Activated B cell treated with CpG ODN at 0.5 μM for 24 hours (primary cell): ENCODE results near the gene ARHGAP15. TPM values are rescaled to one million over a fixed set of nuclear protein-coding genes. Genes with fewer than 3 reads are reported as not detected.

Experiments
- ATAC-seq: fragments of 200-7000 bp; cut with Tn5 transposase; one replicate; pipeline ENCODE4 v1.10.0; 2021; ENCODE audit warnings: low read depth, mild to moderate bottlenecking, moderate library complexity
- CTCF ChIA-PET: fragments of 350-600 bp; sonication (Branson Sonifier 250); formaldehyde crosslinking; loops from one replicate; lab custom pipeline; 2021; ENCODE audit warnings: antibody characterized with exemption; lab: Charles Lee
- POLR2A ChIA-PET: fragments of 350-600 bp; sonication (Branson Sonifier 250); formaldehyde crosslinking; loops from one replicate; lab custom pipeline; 2021; ENCODE audit warnings: antibody characterized with exemption; lab: Charles Lee
- DNase-seq: peaks from one replicate; pipeline ENCODE4 v3.0.0; 2022
- H3K27ac Mint-ChIP-seq: one replicate; pipeline ENCODE4 v1.8.0; 2020; ENCODE audit warnings: mixed read lengths
- H3K27me3 Mint-ChIP-seq: one replicate; pipeline ENCODE4 v1.8.0; 2021; ENCODE audit warnings: mixed read lengths
- H3K36me3 Mint-ChIP-seq: one replicate; pipeline ENCODE4 v1.8.0; 2021; ENCODE audit warnings: low read depth, mixed read lengths
- H3K4me1 Mint-ChIP-seq: one replicate; pipeline ENCODE4 v1.8.0; 2021; ENCODE audit warnings: mixed read lengths
- H3K4me3 Mint-ChIP-seq: one replicate; pipeline ENCODE4 v1.8.0; 2020; ENCODE audit warnings: mild to moderate bottlenecking, mixed read lengths
- H3K9me3 Mint-ChIP-seq: one replicate; pipeline ENCODE4 v1.8.0; 2020; ENCODE audit warnings: mixed read lengths
- intact Hi-C: fragments of 100-400 bp; cut with micrococcal nuclease; formaldehyde crosslinking; loops from one replicate; pipeline ENCODE4 v1.15.1; 2024
- total RNA-seq: library from RNA; stranded (reverse); gene quantifications from 2 replicates; pipeline ENCODE4 v1.2.3, GENCODE V29; 2022
- TF ChIP-seq, protein P1 (sequence below): fragments of 200-600 bp; IDR thresholded peaks from one replicate; pipeline ENCODE4 v1.8.0; 2022; ENCODE audit warnings: antibody characterized with exemption, mild to moderate bottlenecking

ARHGAP15 gene
- total RNA-seq, 1 donor from 2014 or later, result 112 TPM

DNA sequence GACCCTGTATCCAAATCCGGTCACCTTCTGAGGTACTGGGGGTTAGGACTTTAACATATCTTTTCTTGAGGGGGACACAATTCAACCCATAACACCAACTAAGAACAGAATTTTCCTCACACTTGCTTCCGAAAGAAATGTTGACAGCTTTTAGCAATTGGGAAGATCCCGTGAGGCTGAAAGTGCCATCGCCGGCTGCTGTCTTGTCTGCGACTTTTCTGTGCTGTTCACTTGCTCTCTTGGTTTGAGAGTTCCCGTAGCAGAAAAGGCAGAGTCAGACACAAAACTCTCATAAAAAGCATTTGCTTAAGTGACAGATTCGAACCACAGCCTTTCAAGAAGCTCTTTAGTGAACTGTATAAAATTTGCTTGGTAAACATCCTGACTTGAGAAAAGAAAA, 253.4 kb downstream of the ARHGAP15 start:
- Mint-ChIP-seq H3K9me3 (no peaks in the 10 kb centered on the region), H3K27ac (no peak overlapping the region), H3K36me3 (peaks cover 28% of the 10 kb centered on the region), H3K4me3 (no peak overlapping the region), H3K27me3 (no peaks in the 10 kb centered on the region), H3K4me1 (no peaks in the 10 kb centered on the region)
- ATAC-seq (no peak), DNase-seq (no peak)
- ChIA-PET CTCF (no interaction called here), POLR2A (no interaction called here)
- TF ChIP-seq, protein P1, sequence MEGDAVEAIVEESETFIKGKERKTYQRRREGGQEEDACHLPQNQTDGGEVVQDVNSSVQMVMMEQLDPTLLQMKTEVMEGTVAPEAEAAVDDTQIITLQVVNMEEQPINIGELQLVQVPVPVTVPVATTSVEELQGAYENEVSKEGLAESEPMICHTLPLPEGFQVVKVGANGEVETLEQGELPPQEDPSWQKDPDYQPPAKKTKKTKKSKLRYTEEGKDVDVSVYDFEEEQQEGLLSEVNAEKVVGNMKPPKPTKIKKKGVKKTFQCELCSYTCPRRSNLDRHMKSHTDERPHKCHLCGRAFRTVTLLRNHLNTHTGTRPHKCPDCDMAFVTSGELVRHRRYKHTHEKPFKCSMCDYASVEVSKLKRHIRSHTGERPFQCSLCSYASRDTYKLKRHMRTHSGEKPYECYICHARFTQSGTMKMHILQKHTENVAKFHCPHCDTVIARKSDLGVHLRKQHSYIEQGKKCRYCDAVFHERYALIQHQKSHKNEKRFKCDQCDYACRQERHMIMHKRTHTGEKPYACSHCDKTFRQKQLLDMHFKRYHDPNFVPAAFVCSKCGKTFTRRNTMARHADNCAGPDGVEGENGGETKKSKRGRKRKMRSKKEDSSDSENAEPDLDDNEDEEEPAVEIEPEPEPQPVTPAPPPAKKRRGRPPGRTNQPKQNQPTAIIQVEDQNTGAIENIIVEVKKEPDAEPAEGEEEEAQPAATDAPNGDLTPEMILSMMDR, result no peak
- intact Hi-C loops, result no loop called here

DNA sequence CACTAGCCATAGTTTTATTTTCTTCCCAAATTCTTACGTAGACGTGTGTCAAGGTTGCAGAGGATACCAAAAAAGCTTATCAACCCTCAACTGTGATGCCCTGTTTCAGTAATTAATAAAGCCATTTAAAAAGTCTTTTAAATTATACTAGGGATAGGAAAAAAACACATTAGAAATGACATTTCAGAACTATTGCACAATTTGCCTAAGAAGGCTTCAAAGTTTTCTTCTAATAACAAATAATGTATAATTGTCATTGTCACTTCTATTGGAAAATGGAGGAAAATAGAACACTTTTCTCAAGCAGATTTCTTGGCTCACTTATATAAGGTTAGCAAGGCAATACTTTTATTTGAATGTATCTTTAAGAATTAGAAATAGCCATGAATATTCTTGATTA, 253.8 kb downstream of the ARHGAP15 start:
- TF ChIP-seq, protein P1, result no peak
- H3K4me3 Mint-ChIP-seq, result no peak overlapping the region
- no peaks in the 10 kb centered on the region for H3K9me3 Mint-ChIP-seq
- intact Hi-C loops, result no loop called here
- ATAC-seq, result no peak
- ChIA-PET POLR2A (no interaction called here), CTCF (no interaction called here)
- no peaks in the 10 kb centered on the region for H3K4me1 Mint-ChIP-seq
- H3K36me3 Mint-ChIP-seq, result peaks cover 28% of the 10 kb centered on the region
- DNase-seq, result no peak
- H3K27ac Mint-ChIP-seq, result no peak overlapping the region
- H3K27me3 Mint-ChIP-seq, result no peaks in the 10 kb centered on the region

DNA sequence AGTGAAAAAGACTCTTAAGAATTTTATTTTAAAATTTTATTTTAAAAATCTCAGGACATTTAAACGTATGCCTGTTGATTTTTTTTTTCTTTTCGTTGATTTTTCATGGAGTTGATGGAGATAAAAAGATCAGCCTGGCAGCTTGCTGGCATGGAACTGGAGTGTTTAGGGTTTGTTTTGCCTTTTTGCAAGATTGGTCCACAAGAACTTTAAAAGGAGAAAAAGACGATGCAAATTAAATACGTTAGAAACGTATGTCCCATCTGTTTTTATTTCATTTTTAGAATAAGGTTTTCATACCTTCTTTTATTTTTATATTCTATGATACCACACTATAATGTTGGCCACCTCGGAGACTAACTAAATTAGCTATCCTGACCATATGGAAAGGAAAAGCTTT, 254.9 kb downstream of the ARHGAP15 start:
- H3K27ac Mint-ChIP-seq, result no peak overlapping the region
- no peak overlapping the region for H3K4me3 Mint-ChIP-seq
- no peaks in the 10 kb centered on the region for H3K4me1 Mint-ChIP-seq
- intact Hi-C loops, result no loop called here
- TF ChIP-seq, protein P1, result no peak
- no peak for ATAC-seq
- CTCF ChIA-PET, result no interaction called here
- H3K36me3 Mint-ChIP-seq, result peaks cover 23% of the 10 kb centered on the region
- H3K27me3 Mint-ChIP-seq, result no peaks in the 10 kb centered on the region
- no peak for DNase-seq
- no peaks in the 10 kb centered on the region for H3K9me3 Mint-ChIP-seq
- POLR2A ChIA-PET, result no interaction called here

DNA sequence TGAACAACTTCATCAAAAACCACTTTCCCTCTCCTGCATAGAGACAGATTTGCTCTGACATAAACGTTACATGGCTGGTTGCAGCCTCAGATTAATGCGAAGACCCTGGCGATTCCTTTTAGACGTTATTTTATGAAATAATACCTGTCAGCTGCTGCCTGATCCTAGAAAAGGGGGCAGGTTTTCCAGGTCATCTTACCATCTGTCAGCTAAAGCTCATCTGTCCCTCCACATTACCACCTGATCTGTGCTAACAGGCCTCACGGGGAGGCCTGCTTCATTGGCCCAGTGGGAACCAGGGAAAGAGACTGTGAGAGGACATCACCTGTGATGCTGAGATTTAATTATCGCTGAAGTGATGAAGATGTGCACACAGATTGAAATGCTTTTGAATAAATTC, 261.0 kb downstream of the ARHGAP15 start:
- no peaks in the 10 kb centered on the region for H3K4me1 Mint-ChIP-seq

DNA sequence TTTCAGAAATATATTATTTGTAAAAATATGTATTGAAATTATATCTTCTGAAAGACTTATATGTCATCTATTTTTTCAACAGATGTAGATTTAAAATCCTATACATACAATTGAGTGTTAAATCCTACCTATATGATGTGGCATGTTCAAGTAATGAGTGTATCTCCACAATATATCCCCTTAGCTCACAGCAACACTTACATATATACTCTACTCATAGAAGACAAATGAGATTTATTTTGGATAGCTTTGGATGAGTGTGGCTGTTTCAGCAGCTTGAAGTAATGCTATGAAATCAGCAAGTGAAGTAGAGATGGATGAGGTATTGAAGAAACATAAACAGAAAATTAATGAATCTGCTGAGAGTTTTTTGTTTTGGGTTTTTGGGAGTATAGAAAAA, 263.1 kb downstream of the ARHGAP15 start:
- Mint-ChIP-seq H3K27me3 (no peaks in the 10 kb centered on the region), H3K4me3 (no peak overlapping the region), H3K4me1 (no peaks in the 10 kb centered on the region), H3K36me3 (peaks cover 32% of the 10 kb centered on the region), H3K9me3 (no peaks in the 10 kb centered on the region), H3K27ac (no peak overlapping the region)
- ChIA-PET CTCF (no interaction called here), POLR2A (no interaction called here)
- DNase-seq, result no peak
- intact Hi-C loops, result no loop called here
- TF ChIP-seq, protein P1, result no peak
- ATAC-seq, result no peak

More for the DNA sequence above, 261.0 kb downstream of the ARHGAP15 start:
- no peak for DNase-seq
- intact Hi-C loops, result no loop called here
- Mint-ChIP-seq H3K9me3 (no peaks in the 10 kb centered on the region), H3K27ac (no peak overlapping the region), H3K36me3 (peaks cover 26% of the 10 kb centered on the region), H3K4me3 (no peak overlapping the region), H3K27me3 (no peaks in the 10 kb centered on the region)
- CTCF ChIA-PET, result no interaction called here
- TF ChIP-seq, protein P1, result no peak
- POLR2A ChIA-PET, result interaction anchor here (0.7 kb wide), 1 partner anchor 100 kb away, joined by 5 read pairs; no protein-coding TSS in a partner anchor
- ATAC-seq, result no peak
